Neural crest cell (in vitro differentiated cells): Measurements from ENCODE around the gene SMLR1. TPM values are rescaled to one million over a fixed set of nuclear protein-coding genes. Genes with fewer than 3 reads are reported as not detected.

Experiments
- DNase-seq: peaks from one replicate; pipeline ENCODE4 v3.0.0; 2021; ENCODE audit warnings: low read depth, mixed read lengths, low spot score
- H3K27ac Mint-ChIP-seq: one replicate; pipeline ENCODE4 v1.8.0; 2021; ENCODE audit warnings: mild to moderate bottlenecking, mixed read lengths; ENCODE audit not compliant: unreplicated experiment
- H3K27me3 Mint-ChIP-seq: 2 replicates; pipeline ENCODE4 v1.8.0; 2021; ENCODE audit warnings: low read depth, mild to moderate bottlenecking, mixed read lengths
- H3K36me3 Mint-ChIP-seq: 2 replicates; pipeline ENCODE4 v1.8.0; 2021; ENCODE audit warnings: low read depth, mild to moderate bottlenecking, mixed read lengths
- H3K4me1 Mint-ChIP-seq: 2 replicates; pipeline ENCODE4 v1.8.0; 2021; ENCODE audit warnings: mixed read lengths
- H3K4me3 Mint-ChIP-seq: one replicate; pipeline ENCODE4 v1.8.0; 2021; ENCODE audit warnings: mild to moderate bottlenecking, mixed read lengths
- H3K9me3 Mint-ChIP-seq: 2 replicates; pipeline ENCODE4 v1.8.0; 2021; ENCODE audit warnings: mixed read lengths
- total RNA-seq: library from RNA; stranded (reverse); gene quantifications from 2 replicates; pipeline ENCODE4 v1.2.1, GENCODE V29; 2021
- TF ChIP-seq, protein P1 (sequence below): fragments of 200-600 bp; sonication (generic); conservative IDR thresholded peaks from 2 replicates; pipeline ENCODE4 v1.5.0; 2021; ENCODE audit warnings: antibody characterized with exemption, mild to moderate bottlenecking

Gene SMLR1
- total RNA-seq, 1 donor from 2014 or later: not detected

DNA sequence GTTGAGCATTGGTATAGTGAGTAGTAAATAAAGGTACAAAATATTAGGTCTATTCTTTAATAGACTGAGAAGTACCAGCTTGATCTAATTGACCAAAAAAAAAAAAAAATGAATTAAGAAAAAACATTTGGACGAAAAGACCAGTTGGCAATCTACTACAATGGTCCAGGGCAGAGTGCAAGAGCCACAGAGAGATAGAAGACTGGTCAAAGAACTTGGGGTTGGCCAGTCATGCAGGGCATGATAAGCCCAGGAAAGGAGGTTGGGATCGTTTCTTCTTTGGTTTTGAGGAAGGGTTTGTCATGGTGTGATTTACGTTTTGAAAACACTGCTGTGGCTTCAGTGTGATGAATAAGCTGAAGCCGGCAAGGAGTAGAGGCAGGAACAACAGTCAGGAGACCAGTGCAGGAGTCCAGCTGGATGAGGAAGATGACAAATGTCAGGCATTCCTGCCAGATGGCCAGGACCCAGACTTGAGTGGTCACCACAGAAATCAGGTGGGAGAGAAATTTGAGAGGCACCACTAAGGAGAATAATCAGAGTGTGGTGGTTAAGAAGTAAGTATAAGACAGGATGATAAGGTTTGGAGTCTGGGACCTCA lies 14.0 kb downstream of the SMLR1 start:
- TF ChIP-seq, protein P1, sequence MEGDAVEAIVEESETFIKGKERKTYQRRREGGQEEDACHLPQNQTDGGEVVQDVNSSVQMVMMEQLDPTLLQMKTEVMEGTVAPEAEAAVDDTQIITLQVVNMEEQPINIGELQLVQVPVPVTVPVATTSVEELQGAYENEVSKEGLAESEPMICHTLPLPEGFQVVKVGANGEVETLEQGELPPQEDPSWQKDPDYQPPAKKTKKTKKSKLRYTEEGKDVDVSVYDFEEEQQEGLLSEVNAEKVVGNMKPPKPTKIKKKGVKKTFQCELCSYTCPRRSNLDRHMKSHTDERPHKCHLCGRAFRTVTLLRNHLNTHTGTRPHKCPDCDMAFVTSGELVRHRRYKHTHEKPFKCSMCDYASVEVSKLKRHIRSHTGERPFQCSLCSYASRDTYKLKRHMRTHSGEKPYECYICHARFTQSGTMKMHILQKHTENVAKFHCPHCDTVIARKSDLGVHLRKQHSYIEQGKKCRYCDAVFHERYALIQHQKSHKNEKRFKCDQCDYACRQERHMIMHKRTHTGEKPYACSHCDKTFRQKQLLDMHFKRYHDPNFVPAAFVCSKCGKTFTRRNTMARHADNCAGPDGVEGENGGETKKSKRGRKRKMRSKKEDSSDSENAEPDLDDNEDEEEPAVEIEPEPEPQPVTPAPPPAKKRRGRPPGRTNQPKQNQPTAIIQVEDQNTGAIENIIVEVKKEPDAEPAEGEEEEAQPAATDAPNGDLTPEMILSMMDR: no peak
- H3K27ac Mint-ChIP-seq: no peak overlapping the region
- H3K27me3 Mint-ChIP-seq: no peaks in the 10 kb centered on the region
- H3K4me3 Mint-ChIP-seq: no peak overlapping the region
- no peak for DNase-seq
- H3K4me1 Mint-ChIP-seq: no peaks in the 10 kb centered on the region
- H3K9me3 Mint-ChIP-seq: no peaks in the 10 kb centered on the region
- H3K36me3 Mint-ChIP-seq: peaks cover 7% of the 10 kb centered on the region

DNA sequence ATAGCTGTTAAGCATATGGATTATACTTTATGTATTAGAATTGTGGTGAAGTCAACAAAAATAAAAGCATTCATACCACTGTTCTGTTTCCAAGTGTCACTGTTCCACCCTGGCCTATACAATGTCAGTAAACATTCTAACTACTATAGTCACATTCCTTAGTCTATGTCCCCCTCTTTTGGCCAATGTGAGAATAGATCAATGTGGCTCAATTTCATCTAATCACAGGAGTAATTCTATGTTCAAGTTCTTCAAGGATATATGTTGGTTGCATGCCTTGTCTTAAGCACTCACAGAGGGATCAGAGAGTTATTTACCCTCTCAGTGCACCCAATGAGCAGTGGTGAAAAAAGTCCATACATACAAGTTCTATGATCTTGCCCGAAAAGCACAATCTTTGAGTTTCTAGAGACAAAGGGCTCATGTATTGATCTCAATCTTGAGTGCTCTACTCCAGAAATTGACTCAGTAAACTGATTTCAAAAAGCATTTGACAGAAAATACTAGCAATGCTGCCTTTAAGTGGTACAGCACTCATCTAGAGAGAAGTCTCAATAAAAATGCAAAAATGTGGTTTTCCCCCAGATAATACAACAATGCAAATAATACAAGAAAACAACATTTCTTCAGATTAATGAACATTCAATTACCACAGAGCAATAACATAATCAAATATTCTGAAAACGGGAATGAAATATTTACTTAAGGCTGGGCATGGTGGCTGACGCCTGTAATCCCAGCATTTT lies 16.5 kb downstream of the SMLR1 start:
- Mint-ChIP-seq H3K4me3 (no peak overlapping the region), H3K9me3 (no peaks in the 10 kb centered on the region), H3K27ac (no peak overlapping the region), H3K27me3 (no peaks in the 10 kb centered on the region), H3K4me1 (no peaks in the 10 kb centered on the region), H3K36me3 (peaks cover 7% of the 10 kb centered on the region)
- no peak for DNase-seq
- TF ChIP-seq, protein P1: peak; percentile 79

DNA sequence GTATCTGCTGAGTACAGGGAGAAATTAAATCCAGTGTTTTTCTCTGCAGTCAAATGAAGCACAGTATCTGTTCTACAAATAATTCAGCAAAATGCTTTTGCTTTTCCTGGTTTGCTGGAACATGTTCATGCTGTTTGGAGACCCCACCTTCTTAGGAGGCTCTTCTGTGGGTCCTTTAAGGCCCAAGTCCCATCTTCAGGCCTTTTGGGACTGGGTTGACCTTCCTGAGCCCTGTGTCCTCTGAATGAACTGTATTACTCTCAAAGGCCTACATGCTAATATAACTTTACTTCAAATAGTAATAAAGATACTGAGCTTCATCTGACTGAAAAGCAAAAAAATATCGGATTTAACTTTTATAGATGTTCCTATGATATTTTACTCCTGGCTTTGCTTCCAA lies 19.3 kb downstream of the SMLR1 start:
- peaks cover 1% of the 10 kb centered on the region for H3K36me3 Mint-ChIP-seq
- H3K27ac Mint-ChIP-seq: no peak overlapping the region
- H3K4me1 Mint-ChIP-seq: peaks cover 7% of the 10 kb centered on the region
- H3K27me3 Mint-ChIP-seq: no peaks in the 10 kb centered on the region
- no peak overlapping the region for H3K4me3 Mint-ChIP-seq
- no peak for DNase-seq
- no peaks in the 10 kb centered on the region for H3K9me3 Mint-ChIP-seq
- TF ChIP-seq, protein P1: no peak

DNA sequence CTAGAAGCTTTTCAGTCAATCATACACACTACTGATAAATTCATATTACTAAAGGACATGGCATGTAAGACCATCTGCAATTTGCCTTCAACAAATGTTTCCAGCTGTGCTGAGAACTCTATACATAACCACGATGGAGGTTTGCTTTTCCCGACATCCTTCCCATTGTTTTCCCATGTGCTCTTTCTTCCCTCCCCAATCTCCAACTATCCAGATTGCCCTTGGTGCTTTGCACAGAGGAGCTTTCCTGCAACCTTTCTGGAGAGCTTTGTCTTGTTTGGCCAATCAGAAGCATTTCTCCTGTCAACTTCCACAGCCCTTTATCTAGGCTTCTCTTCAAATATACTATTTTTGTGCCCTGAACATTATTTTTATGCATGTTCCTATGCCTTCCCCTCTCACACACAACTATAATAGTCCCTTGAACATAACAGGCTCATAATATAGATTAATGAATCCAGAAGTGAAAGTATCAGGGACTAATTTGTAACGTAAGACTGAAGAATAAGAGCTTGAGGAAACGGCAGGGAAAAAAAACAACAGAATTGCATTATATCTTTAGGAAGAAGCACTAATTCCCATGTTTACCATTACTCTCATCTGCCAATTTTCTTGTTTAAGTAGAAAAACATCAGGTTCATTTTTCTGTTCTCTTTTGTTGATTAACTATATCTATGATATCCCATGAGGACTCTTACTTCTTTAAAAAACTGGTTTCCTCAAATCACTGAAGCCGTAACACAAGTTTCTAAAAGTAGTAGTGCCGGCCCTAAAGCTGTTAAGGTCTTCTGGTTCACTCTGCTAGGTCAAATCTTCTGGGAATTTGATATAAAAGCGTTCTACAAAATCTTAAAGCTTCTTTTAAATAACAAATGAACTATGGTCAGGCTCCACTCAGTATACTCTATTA lies 20.1 kb downstream of the SMLR1 start:
- no peaks in the 10 kb centered on the region for H3K9me3 Mint-ChIP-seq
- H3K36me3 Mint-ChIP-seq: no peaks in the 10 kb centered on the region
- TF ChIP-seq, protein P1: no peak

DNA sequence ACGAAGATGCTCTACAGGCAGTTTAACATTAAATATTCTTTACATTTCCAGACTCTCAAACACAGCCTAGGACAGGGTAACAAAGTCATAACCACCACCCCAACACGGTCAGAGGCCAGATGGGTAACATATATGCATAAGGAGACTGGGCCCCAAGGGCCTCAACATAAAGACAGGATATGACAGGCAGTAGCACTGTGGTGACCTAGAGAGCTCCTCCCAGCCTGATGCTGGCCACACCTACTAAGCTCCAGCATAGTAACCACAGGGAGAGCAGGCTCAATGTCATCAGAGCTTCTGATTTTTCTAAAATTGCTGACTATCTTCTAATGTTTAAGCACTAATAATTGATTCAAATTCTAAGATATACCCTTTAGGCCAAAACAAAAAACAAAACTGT lies 21.7 kb downstream of the SMLR1 start:
- DNase-seq: no peak
- no peaks in the 10 kb centered on the region for H3K9me3 Mint-ChIP-seq
- TF ChIP-seq, protein P1: no peak
- no peak overlapping the region for H3K27ac Mint-ChIP-seq
- H3K27me3 Mint-ChIP-seq: no peaks in the 10 kb centered on the region
- H3K36me3 Mint-ChIP-seq: no peaks in the 10 kb centered on the region
- H3K4me3 Mint-ChIP-seq: no peak overlapping the region
- H3K4me1 Mint-ChIP-seq: peaks cover 19% of the 10 kb centered on the region

More for the DNA sequence above, 20.1 kb downstream of the SMLR1 start:
- DNase-seq: no peak
- Mint-ChIP-seq H3K27ac (no peak overlapping the region), H3K27me3 (no peaks in the 10 kb centered on the region), H3K4me3 (no peak overlapping the region), H3K4me1 (peaks cover 11% of the 10 kb centered on the region)
